Stimulated activated effector memory CD8-positive, alpha-beta T cell treated with anti-CD3 and anti-CD28 coated beads, Interleukin-12 subunit alpha, Interleukin-12 subunit beta, amount 100 ng/mL, for 72 hours (primary cell): ENCODE measurements around the gene CHRNE.
"Not testable (repeated sequence)": the region's sequence is repeated elsewhere in the genome, so short reads cannot be mapped to it uniquely, and the experiment has no call there.

ENCODE experiments used
- ATAC-seq: fragments of 150-1000 bp; cut with Tn5 transposase; 2 replicates; pipeline ENCODE4 v1.10.0; 2021
- DNase-seq, 2 donors: peaks; one replicate each; pipeline ENCODE4 v3.0.0; 2021 to 2022; ENCODE audit warnings: low spot score in 2 of 2
- H3K27ac Mint-ChIP-seq: one replicate; pipeline ENCODE4 v1.8.0; 2022; ENCODE audit warnings: mild to moderate bottlenecking, mixed read lengths
- H3K36me3 Mint-ChIP-seq: one replicate; pipeline ENCODE4 v1.8.0; 2022; ENCODE audit warnings: mild to moderate bottlenecking, mixed read lengths
- H3K4me1 Mint-ChIP-seq: one replicate; pipeline ENCODE4 v1.8.0; 2022; ENCODE audit warnings: mixed read lengths
- H3K4me3 Mint-ChIP-seq: one replicate; pipeline ENCODE4 v1.8.0; 2022; ENCODE audit warnings: mild to moderate bottlenecking, mixed read lengths
- H3K9me3 Mint-ChIP-seq: one replicate; pipeline ENCODE4 v1.8.0; 2022; ENCODE audit warnings: mixed read lengths

CHRNE gene

DNA sequence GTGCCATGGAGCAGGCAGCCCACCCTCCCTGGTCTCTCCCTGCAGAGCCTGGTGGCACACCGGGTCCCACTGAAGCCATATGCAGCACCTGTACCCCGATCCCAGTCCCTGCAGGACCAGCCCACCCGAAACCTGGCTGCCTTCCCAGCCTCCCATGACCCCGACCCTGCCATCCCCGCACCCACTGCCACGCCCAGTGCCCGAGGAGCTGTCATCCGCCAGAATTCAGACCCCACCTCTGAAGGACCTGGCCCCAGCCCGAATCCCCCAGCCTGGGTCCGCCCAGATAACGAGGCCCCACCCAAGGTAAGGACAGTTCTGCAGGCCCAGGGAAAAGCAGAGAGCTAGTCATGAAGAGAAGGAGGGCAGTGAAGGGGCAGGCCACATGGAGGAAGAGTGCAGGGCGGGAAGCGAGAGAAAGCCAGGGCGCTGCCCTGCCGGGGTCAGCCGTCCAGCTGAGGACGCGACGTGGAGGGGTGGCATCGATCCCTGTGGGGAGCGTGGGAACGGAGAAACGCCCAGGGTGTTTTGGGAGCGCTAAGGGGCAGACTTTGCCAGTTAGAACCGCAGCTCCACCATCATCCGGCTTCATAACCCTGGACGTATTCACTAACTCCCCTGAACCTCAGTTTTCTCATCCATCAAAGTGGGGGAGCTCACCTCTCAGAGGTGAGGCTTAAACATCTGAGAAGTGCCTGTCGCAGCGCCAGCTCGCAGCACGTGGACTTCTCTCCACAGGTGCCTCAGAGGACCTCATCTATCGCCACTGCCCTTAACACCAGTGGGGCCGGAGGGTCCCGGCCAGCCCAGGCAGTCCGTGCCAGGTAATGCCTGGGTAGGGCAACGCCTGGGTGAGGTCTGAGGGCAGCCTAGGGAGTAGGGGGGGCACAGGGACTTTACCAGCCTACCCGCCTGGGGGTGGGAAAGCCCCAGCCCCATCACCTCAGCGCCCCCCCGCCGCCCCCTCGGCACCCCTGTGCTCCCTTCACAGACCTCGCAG lies 11.2 kb downstream of the CHRNE start:
- Mint-ChIP-seq H3K27ac (no peak overlapping the region), H3K36me3 (peaks cover 85% of the 10 kb centered on the region), H3K4me3 (no peak overlapping the region), H3K9me3 (no peaks in the 10 kb centered on the region), H3K4me1 (no peaks in the 10 kb centered on the region)
- no peak for DNase-seq
- no peak for ATAC-seq

DNA sequence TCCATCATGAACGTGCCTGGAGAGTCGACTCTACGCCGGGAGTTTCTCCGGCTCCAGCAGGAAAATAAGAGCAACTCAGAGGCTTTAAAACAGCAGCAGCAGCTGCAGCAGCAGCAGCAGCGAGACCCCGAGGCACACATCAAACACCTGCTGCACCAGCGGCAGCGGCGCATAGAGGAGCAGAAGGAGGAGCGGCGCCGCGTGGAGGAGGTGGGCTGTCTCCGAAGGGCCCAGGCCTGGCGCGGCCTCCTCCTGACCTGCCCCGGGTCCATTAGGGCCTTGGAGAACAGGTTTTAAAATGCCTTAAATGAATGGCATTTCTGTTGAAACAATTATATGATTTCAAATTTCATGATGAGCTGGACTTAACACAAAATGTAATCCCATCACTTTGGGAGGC lies 15.3 kb downstream of the CHRNE start:
- Mint-ChIP-seq H3K27ac (peak overlapping the region; percentile 10), H3K36me3 (peaks cover 76% of the 10 kb centered on the region), H3K4me3 (no peak overlapping the region), H3K4me1 (peaks cover 6% of the 10 kb centered on the region), H3K9me3 (no peaks in the 10 kb centered on the region)
- DNase-seq, result no peak
- no peak for ATAC-seq

DNA sequence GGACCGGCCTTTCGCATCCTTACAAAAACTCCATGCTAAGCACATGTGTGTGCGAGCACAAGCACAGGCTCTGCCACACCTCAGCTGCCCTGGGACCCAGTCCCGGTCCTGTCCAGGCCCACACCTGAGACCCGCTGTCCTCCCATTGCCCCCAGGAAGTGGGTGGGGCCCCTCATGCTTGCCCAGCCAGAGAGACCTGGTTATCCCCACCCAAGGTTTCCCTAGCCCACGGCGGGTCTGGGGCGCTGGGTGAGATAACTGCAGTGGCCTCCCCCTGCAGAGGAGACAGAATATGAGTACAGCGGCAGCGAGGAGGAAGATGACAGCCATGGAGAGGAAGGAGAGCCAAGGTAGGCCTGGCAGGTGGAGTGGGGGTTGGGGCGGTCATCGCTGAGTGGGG lies 16.1 kb downstream of the CHRNE start:
- Mint-ChIP-seq H3K9me3 (no peaks in the 10 kb centered on the region), H3K27ac (peak overlapping the region; percentile 68), H3K36me3 (peaks cover 78% of the 10 kb centered on the region), H3K4me3 (no peak overlapping the region), H3K4me1 (peaks cover 6% of the 10 kb centered on the region)
- no peak for ATAC-seq
- DNase-seq, result no peak

- no peak for ATAC-seq
- Mint-ChIP-seq H3K36me3 (peaks cover 72% of the 10 kb centered on the region), H3K4me1 (peaks cover 6% of the 10 kb centered on the region), H3K9me3 (no peaks in the 10 kb centered on the region), H3K27ac (peak overlapping the region; percentile 21), H3K4me3 (no peak overlapping the region)
- DNase-seq, result no peak
Measured at GRCh38 chr17:4884489-4884888, 18.4 kb downstream of the CHRNE start.

GRCh38 chr17:4881761-4882555 lies 20.9 kb downstream of the CHRNE start:
- Mint-ChIP-seq H3K4me3 (no peak overlapping the region), H3K4me1 (peaks cover 12% of the 10 kb centered on the region), H3K36me3 (peaks cover 68% of the 10 kb centered on the region), H3K9me3 (no peaks in the 10 kb centered on the region), H3K27ac (peak overlapping the region; percentile 32)
- DNase-seq (peak; percentile 46 to 72), ATAC-seq (peak; percentile 78)

GRCh38 chr17:4880857-4881256 lies 22.0 kb downstream of the CHRNE start:
- H3K9me3 Mint-ChIP-seq, result no peaks in the 10 kb centered on the region
- DNase-seq (no peak), ATAC-seq (no peak)
- H3K36me3 Mint-ChIP-seq, result peaks cover 64% of the 10 kb centered on the region
- peaks cover 12% of the 10 kb centered on the region for H3K4me1 Mint-ChIP-seq
- H3K4me3 Mint-ChIP-seq, result no peak overlapping the region
- no peak overlapping the region for H3K27ac Mint-ChIP-seq

GRCh38 chr17:4879601-4880000 lies 23.3 kb downstream of the CHRNE start:
- Mint-ChIP-seq H3K4me3 (no peak overlapping the region), H3K4me1 (peaks cover 6% of the 10 kb centered on the region), H3K27ac (peak overlapping the region; percentile 50), H3K9me3 (no peaks in the 10 kb centered on the region), H3K36me3 (peaks cover 58% of the 10 kb centered on the region)
- DNase-seq, result no peak
- ATAC-seq, result no peak

GRCh38 chr17:4877089-4877488 lies 25.8 kb downstream of the CHRNE start:
- Mint-ChIP-seq H3K4me1 (peaks cover 13% of the 10 kb centered on the region), H3K27ac (no peak overlapping the region), H3K9me3 (no peaks in the 10 kb centered on the region), H3K4me3 (no peak overlapping the region), H3K36me3 (peaks cover 39% of the 10 kb centered on the region)
- no peak for DNase-seq
- ATAC-seq, result no peak

DNA sequence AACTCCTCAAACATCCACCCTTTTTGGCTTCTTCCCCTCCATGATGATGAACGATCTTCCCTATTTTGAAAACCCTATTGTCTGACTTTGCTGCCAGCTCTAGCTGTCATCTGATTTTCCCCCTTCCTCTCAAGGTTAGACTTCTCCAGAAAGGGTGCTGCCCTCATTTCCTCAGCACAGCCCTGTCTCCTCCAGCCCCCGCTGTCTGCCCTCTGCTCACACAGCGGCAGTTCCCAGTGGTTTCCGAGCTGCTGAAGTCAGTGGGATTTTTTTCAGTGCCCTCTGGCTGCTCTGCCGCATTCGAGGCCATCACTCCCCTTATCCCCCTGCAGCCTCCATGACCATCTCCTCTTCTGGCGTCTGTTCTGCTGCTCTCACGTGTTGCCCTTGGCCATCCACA lies 30.1 kb downstream of the CHRNE start:
- Mint-ChIP-seq H3K4me1 (peaks cover 7% of the 10 kb centered on the region), H3K36me3 (peaks cover 31% of the 10 kb centered on the region), H3K9me3 (no peaks in the 10 kb centered on the region), H3K27ac (peak overlapping the region; percentile 38), H3K4me3 (no peak overlapping the region)
- DNase-seq (no peak), ATAC-seq (no peak)

GRCh38 chr17:4870855-4871254 lies 32.0 kb downstream of the CHRNE start:
- Mint-ChIP-seq H3K9me3 (no peaks in the 10 kb centered on the region), H3K27ac (no peak overlapping the region), H3K4me3 (no peak overlapping the region), H3K36me3 (peaks cover 15% of the 10 kb centered on the region), H3K4me1 (peaks cover 7% of the 10 kb centered on the region)
- no peak for ATAC-seq
- no peak for DNase-seq

- not testable (repeated sequence) for ATAC-seq, H3K27ac Mint-ChIP-seq, H3K9me3 Mint-ChIP-seq, DNase-seq, H3K4me3 Mint-ChIP-seq, H3K4me1 Mint-ChIP-seq
- peaks cover 19% of the 10 kb centered on the region for H3K36me3 Mint-ChIP-seq
Measured at GRCh38 chr17:4869058-4869998, 33.6 kb downstream of the CHRNE start.

DNA sequence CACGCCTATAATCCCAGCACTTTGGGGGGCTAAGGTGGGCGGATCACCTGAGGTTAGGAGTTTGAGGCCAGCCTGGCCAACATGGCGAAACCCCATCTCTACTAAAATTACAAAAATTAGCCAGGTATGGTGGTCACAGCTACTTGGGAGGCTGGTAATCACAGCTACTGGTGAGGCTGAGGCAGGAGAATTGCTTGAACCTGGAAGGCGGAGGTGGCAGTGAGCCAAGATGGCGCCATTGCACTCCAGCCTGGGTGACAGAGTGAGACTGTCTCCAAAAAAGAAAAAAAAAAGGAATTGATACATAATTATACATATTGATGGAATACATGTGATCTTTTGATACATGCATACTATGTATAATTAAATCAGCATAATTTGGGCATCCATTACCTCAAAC lies 35.4 kb downstream of the CHRNE start:
- H3K27ac Mint-ChIP-seq, H3K4me3 Mint-ChIP-seq, H3K4me1 Mint-ChIP-seq, ATAC-seq, DNase-seq, H3K9me3 Mint-ChIP-seq: not testable (repeated sequence)
- H3K36me3 Mint-ChIP-seq, result peaks cover 19% of the 10 kb centered on the region

GRCh38 chr17:4863321-4863720 lies 39.6 kb downstream of the CHRNE start:
- Mint-ChIP-seq H3K4me1 (peaks cover 6% of the 10 kb centered on the region), H3K36me3 (peaks cover 14% of the 10 kb centered on the region), H3K27ac (no peak overlapping the region), H3K9me3 (no peaks in the 10 kb centered on the region), H3K4me3 (no peak overlapping the region)
- no peak for ATAC-seq
- no peak for DNase-seq

GRCh38 chr17:4862720-4863119 lies 40.2 kb downstream of the CHRNE start:
- ATAC-seq, result no peak
- no peak overlapping the region for H3K4me3 Mint-ChIP-seq

DNA sequence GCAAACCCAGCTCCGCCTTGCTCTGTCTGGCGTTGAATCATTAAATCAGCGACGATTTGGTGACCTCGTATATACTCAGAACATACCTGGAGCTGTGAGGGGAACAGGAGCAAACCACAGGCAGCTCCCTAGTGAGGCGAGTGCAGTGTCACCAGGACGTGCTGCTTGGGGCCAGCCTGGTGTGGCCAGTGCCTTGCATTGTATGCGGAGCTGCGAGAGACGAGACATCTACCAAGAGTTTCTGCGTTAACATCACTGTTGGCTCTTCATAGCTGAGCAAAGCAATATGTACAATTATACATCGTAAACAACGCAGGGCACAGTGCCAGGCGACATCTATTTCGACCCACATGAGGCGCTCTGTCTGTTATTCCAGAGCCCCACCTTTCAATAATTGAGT lies 41.8 kb downstream of the CHRNE start:
- Mint-ChIP-seq H3K4me3 (no peak overlapping the region), H3K9me3 (no peaks in the 10 kb centered on the region), H3K4me1 (peaks cover 24% of the 10 kb centered on the region), H3K36me3 (peaks cover 24% of the 10 kb centered on the region), H3K27ac (no peak overlapping the region)
- no peak for DNase-seq
- no peak for ATAC-seq

More at GRCh38 chr17:4862720-4863119, 40.2 kb downstream of the CHRNE start:
- DNase-seq, result no peak
- Mint-ChIP-seq H3K36me3 (peaks cover 14% of the 10 kb centered on the region), H3K9me3 (no peaks in the 10 kb centered on the region), H3K4me1 (peaks cover 9% of the 10 kb centered on the region), H3K27ac (no peak overlapping the region)
